Measurements from ENCODE around the gene PDIK1L. TPM values are rescaled to one million over a fixed set of nuclear protein-coding genes. Genes with fewer than 3 reads are reported as not detected.

The PDIK1L gene
- total and polyA plus RNA-seq, 7 donors = 1.4 to 7.0 (median 4.7) TPM

- Histone ChIP-seq H3K9me3 (no peaks in the 10 kb centered on the region), H3K27me3 (ENCODE audit: insufficient read depth in 3 of 3, low read length in 2 of 3) (no peaks in the 10 kb centered on the region), H3K36me3 (ENCODE audit: insufficient read depth in 1 of 2, low read depth in 1 of 2) (no peaks in the 10 kb centered on the region), H3K4me1 (peaks cover 22% of the 10 kb centered on the region), H3K27ac (no peak overlapping the region), H3K4me3 (no peak overlapping the region)
- 40 to 50% (median 46%) methylated on average over 1 of the region's 1 CpG for WGBS, 3 donors
- intact Hi-C loops (cut with DNase I) = no loop called here
- no peak for TF ChIP-seq CTCF (IDR thresholded peaks at IDR 0.05)
- ATAC-seq = peak in 1 of 4 donors; percentile 38
- no peak for DNase-seq
Observed at GRCh38 chr1:26130695-26131094, 19.1 kb downstream of the PDIK1L start.

DNA sequence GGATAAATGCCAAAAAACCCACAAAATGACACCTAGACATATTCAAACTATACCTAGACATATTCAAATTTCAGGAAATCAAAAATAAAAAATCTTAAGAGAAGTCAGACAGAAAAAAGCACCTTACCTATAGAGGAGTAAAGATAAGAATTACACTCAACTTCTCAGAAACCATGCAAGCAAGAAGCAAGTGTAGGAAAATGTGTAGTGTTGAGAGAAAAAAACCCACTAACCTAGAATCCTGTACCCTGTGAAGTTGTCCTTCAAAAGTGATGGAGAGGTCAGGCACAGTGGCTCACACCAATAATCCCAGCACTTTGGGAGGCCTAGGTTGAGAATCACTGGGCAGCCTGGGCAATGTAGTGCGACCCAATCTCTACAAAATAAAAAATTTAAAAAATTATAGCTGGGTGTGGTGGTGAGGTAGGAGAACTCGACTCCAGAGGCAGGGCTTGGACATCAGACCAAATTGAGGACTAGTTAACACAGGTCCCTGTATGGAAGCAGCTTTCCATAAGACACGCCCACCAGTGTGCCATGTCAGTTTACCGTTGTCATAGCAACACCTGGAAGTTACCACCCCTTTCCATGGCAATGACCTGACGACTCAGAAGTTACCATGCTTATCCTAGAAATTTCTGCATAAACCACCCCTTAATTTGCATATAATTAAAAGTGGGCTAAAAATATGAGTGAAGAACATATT lies 20.7 kb downstream of the PDIK1L start:
- Histone ChIP-seq H3K27ac (no peak overlapping the region), H3K9me3 (no peaks in the 10 kb centered on the region), H3K27me3 (ENCODE audit: insufficient read depth in 3 of 3, low read length in 2 of 3) (no peaks in the 10 kb centered on the region), H3K4me1 (peaks cover 12% of the 10 kb centered on the region), H3K4me3 (no peak overlapping the region), H3K36me3 (ENCODE audit: insufficient read depth in 1 of 2, low read depth in 1 of 2) (no peaks in the 10 kb centered on the region)
- DNase-seq = no peak
- ATAC-seq = no peak
- WGBS, 3 donors = 77 to 82% (median 78%) methylated on average over 5 of the region's 5 CpGs
- intact Hi-C loops (cut with DNase I) = no loop called here
- no peak for TF ChIP-seq CTCF (IDR thresholded peaks at IDR 0.05)

- H3K9me3 ChIP-seq = no peaks in the 10 kb centered on the region
- H3K27me3 ChIP-seq (ENCODE audit: insufficient read depth in 3 of 3, low read length in 2 of 3) = no peaks in the 10 kb centered on the region
- peaks cover 7% of the 10 kb centered on the region for H3K4me1 ChIP-seq
- no peak for ATAC-seq
- H3K27ac ChIP-seq = no peak overlapping the region
- no peak for TF ChIP-seq CTCF (IDR thresholded peaks at IDR 0.05)
- intact Hi-C loops (cut with DNase I) = no loop called here
- H3K36me3 ChIP-seq (ENCODE audit: insufficient read depth in 1 of 2, low read depth in 1 of 2) = no peaks in the 10 kb centered on the region
- no peak for DNase-seq
- H3K4me3 ChIP-seq = no peak overlapping the region
- WGBS, 3 donors = 97 to 99% (median 98%) methylated on average over 2 of the region's 2 CpGs
Observed at GRCh38 chr1:26132834-26133167, 21.2 kb downstream of the PDIK1L start.

DNA sequence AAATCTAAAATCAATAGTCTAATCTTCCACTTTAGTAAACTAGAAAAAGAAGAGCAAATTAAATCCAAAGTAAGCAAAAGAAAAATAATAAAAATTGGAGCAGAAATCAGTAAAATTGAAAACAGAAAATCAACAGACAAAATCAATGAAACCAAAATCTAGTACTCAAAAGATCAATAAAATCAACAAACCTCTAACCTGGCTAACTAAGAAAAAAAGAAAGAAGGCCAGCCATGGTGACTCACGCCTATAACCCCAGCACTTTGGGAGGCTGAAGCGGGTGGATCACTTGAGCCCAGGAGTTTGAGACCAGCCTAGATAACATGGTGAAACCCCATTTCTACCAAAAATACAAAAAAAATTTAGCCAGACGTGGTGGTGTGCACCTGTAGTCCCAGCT lies 22.8 kb downstream of the PDIK1L start:
- Histone ChIP-seq H3K4me1 (no peaks in the 10 kb centered on the region), H3K9me3 (no peaks in the 10 kb centered on the region), H3K4me3 (no peak overlapping the region), H3K36me3 (ENCODE audit: insufficient read depth in 1 of 2, low read depth in 1 of 2) (no peaks in the 10 kb centered on the region), H3K27me3 (ENCODE audit: insufficient read depth in 3 of 3, low read length in 2 of 3) (no peaks in the 10 kb centered on the region), H3K27ac (no peak overlapping the region)
- TF ChIP-seq CTCF (IDR thresholded peaks at IDR 0.05) = no peak
- ATAC-seq (no peak), DNase-seq (no peak)
- WGBS, 3 donors = 93 to 98% (median 93%) methylated on average over 3 of the region's 3 CpGs
- intact Hi-C loops (cut with DNase I) = no loop called here

DNA sequence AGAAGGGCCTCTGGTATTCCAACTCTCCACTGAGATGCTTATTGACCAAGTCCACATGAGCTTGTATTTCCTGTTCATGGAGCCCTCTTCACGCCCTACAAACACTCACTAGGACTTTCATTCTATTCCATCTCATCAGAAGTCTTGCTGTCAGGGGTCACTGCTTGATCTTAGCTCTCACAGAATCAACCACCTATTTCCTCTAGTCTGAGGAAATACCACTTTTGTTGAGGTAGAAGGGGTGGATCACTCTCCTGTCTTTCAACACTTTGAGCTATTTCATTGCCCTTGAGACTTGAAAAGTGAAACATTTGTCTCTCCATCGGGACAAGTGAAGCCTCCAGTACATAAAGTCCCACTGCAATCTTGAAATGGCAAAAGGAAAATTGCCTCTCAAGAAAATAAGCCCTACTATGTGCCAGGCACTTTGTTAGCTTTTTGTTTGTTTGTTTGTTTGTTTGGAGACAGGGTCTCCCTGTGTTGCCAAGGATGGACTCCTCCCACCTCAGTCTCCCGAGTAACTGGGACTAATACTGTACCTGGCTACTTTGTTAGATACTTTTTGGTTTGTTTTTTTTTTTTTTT lies 27.4 kb downstream of the PDIK1L start:
- no peaks in the 10 kb centered on the region for H3K4me1 ChIP-seq
- TF ChIP-seq CTCF (IDR thresholded peaks at IDR 0.05) = no peak
- no peaks in the 10 kb centered on the region for H3K36me3 ChIP-seq (ENCODE audit: insufficient read depth in 1 of 2, low read depth in 1 of 2)
- no peak overlapping the region for H3K4me3 ChIP-seq
- DNase-seq (no peak), ATAC-seq (no peak)
- intact Hi-C loops (cut with DNase I) = no loop called here
- H3K9me3 ChIP-seq = no peaks in the 10 kb centered on the region
- no peaks in the 10 kb centered on the region for H3K27me3 ChIP-seq (ENCODE audit: insufficient read depth in 3 of 3, low read length in 2 of 3)
- 56 to 66% (median 58%) methylated on average over 3 of the region's 3 CpGs for WGBS, 3 donors
- H3K27ac ChIP-seq = no peak overlapping the region
